Kidney (tissue), 14 donors: ENCODE measurements around the gene GMPR2. TPM values are rescaled to one million over a fixed set of nuclear protein-coding genes. Genes with fewer than 3 reads are reported as not detected.

Source experiments
- DNase-seq, 5 donors: peaks; one replicate each; pipeline ENCODE4 v3.0.0-alpha.2; 2013 to 2020
- FAIRE-seq: peaks from 2 replicates; lab custom pipeline; 2012; peaks lifted over from hg19 to GRCh38; lab: Jason Lieb, UNC
- H3K27ac ChIP-seq, 2 donors: one replicate each; pipeline ENCODE4 v1.7.0; 2013; ENCODE audit warnings: low read depth in 2 of 2, low read length in 2 of 2, inconsistent platforms in 1 of 2
- H3K27me3 ChIP-seq: one replicate; pipeline ENCODE4 v1.7.1; 2013; ENCODE audit warnings: low read length, inconsistent platforms; ENCODE audit not compliant: control insufficient read depth, insufficient read depth
- H3K36me3 ChIP-seq, 3 donors: one replicate each; pipeline versions ENCODE4 v1.7.0 to v1.7.1; 2013; ENCODE audit warnings: low read length in 3 of 3, control low read depth in 1 of 3, inconsistent platforms in 1 of 3; ENCODE audit not compliant: insufficient read depth in 3 of 3, control insufficient read depth in 2 of 3
- H3K4me1 ChIP-seq, 3 donors: one replicate each; pipeline versions ENCODE4 v1.7.0 to v1.7.1; 2013; ENCODE audit warnings: low read length in 3 of 3, inconsistent platforms in 1 of 3, low read depth in 1 of 3; ENCODE audit not compliant: control insufficient read depth in 2 of 3, insufficient read depth in 2 of 3
- H3K4me3 ChIP-seq, 3 donors: one replicate each; pipeline versions ENCODE4 v1.7.0 to v1.8.1; 2013; ENCODE audit warnings: low read length in 3 of 3, control low read depth in 1 of 3, inconsistent platforms in 1 of 3
- H3K9ac ChIP-seq, 3 donors: one replicate each; pipeline versions ENCODE4 v1.7.0 to v1.7.1; 2013; ENCODE audit warnings: low read length in 3 of 3, control low read depth in 1 of 3, inconsistent platforms in 1 of 3
- H3K9me3 ChIP-seq, 3 donors: one replicate each; pipeline versions ENCODE4 v1.7.0 to v1.7.1; 2013; ENCODE audit warnings: low read length in 3 of 3, control low read depth in 1 of 3, inconsistent platforms in 1 of 3; ENCODE audit not compliant: control insufficient read depth in 2 of 3, insufficient read depth in 1 of 3
- intact Hi-C: fragments of 100-400 bp; cut with DNase I; formaldehyde crosslinking; loops from one replicate; pipeline ENCODE4 v1.11.1; 2022
- polyA plus RNA-seq: library from polyadenylated mRNA; stranded (reverse); fragments of 350-450 nt; fragmentation: Illumina TruSeq; extraction: RNeasy Lipid Tissue Mini Kit (QIAGEN cat#74804); gene quantifications from one replicate; pipeline ENCODE4 v1.2.3, GENCODE V29; 2014; ENCODE audit warnings: low read depth, low replicate concordance; ENCODE audit not compliant: insufficient read depth
- total RNA-seq: library from RNA; stranded (reverse); fragmentation: NEBNext Ultra II Directional; extraction: Animal tissue kit (Norgen Biotek cat#: 25700); gene quantifications from one replicate; pipeline ENCODE4 v1.2.1, GENCODE V29; 2021
- TF ChIP-seq, protein P1 (sequence below): IDR thresholded peaks from 3 replicates; pipeline ENCODE4 v1.5.1; 2012; ENCODE audit warnings: mild to moderate bottlenecking, moderate library complexity, borderline replicate concordance; ENCODE audit not compliant: insufficient read depth; ENCODE audit errors: extremely low read depth
- donor health status: control.
- donor health status: control.
- donor health status: control.
- donor health status: control.
- donor health status: control.
- donor health status: DM: yes; HTN: yes; CAD: no.
- donor health status: Normal renal cell carcinoma (clear cell type).

GMPR2 gene
- total and polyA plus RNA-seq, 2 donors from 2014 or later, result 75.0 to 92.5 TPM

DNA sequence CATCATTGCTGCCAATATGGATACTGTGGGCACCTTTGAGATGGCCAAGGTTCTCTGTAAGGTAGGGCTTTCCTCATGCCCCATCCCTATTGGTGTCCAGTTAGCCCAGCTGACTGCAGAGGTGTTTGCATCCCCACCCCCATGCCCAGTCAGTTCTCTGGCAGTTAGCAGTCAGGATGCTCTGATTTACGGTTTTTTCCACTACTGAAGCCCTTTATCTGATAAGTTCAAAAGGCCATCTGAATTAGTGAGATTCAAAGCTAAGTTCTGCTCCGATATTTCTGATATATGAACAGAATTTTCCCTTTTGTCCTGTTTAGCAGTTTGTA is 773 bp downstream of the GMPR2 start:
- H3K27ac ChIP-seq, result no peak overlapping the region
- peak overlapping the region; percentile 84 to 94 (median 92) for H3K9ac ChIP-seq
- TF ChIP-seq, protein P1, sequence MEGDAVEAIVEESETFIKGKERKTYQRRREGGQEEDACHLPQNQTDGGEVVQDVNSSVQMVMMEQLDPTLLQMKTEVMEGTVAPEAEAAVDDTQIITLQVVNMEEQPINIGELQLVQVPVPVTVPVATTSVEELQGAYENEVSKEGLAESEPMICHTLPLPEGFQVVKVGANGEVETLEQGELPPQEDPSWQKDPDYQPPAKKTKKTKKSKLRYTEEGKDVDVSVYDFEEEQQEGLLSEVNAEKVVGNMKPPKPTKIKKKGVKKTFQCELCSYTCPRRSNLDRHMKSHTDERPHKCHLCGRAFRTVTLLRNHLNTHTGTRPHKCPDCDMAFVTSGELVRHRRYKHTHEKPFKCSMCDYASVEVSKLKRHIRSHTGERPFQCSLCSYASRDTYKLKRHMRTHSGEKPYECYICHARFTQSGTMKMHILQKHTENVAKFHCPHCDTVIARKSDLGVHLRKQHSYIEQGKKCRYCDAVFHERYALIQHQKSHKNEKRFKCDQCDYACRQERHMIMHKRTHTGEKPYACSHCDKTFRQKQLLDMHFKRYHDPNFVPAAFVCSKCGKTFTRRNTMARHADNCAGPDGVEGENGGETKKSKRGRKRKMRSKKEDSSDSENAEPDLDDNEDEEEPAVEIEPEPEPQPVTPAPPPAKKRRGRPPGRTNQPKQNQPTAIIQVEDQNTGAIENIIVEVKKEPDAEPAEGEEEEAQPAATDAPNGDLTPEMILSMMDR, result no peak
- intact Hi-C loops, result no loop called here
- FAIRE-seq (no peak), DNase-seq (no peak)
- H3K36me3 ChIP-seq, result peaks cover 8 to 25% (median 21%) of the 10 kb centered on the region in 3 donors
- peaks cover 0 to 25% (median 13%) of the 10 kb centered on the region in 3 donors for H3K4me1 ChIP-seq
- no peaks in the 10 kb centered on the region for H3K9me3 ChIP-seq
- peak overlapping the region; percentile 86 to 96 (median 96) for H3K4me3 ChIP-seq
- H3K27me3 ChIP-seq, result no peaks in the 10 kb centered on the region

DNA sequence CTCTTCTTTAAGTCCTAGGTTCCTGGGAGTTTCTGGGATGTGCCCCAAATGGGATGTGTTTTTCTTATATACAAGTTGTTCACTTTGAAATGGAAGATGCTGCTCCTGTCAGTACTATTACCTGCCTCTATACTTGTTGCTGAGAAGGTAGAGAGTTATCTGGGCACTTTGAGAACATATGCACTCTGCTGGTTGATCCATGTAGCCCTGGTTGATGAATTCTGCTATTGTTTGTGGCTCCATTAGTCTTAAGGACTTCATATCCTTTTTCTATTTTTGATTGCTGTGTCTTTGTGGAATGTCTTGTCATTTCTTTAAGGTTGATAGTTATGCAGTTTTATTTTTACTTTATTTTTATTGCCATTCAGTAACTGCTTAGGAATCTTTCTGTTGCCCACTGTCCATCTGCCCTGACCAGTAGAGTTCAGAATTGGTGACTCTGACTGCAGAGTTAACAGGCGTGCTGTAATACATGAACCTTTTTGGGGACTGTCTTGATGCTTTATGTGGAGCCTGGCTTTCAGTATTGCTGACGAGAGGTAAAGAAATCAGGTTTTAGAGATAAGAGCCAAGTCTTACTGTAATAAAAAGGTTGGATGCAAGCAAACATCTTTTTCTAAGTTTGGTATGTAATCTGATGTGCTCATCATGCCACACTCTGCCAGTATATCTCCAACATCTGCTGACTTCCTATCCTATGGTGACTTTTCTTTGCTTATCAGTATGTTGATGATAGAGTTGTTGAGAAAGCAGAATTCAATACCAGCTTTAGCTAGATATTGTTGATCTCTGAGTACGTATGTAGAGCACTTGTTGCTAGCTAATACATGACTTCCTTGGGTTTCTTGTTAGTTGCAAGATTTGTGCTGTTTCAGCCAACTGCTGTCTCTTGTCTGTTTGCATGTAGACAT is 1.6 kb downstream of the GMPR2 start:
- Histone ChIP-seq H3K27me3 (no peaks in the 10 kb centered on the region), H3K27ac (no peak overlapping the region), H3K36me3 (peaks cover 8 to 32% (median 26%) of the 10 kb centered on the region in 3 donors), H3K9ac (no peak overlapping the region), H3K4me3 (no peak overlapping the region), H3K4me1 (peaks cover 0 to 25% (median 13%) of the 10 kb centered on the region in 3 donors), H3K9me3 (no peaks in the 10 kb centered on the region)
- intact Hi-C loops, result no loop called here
- DNase-seq, result no peak
- no peak for FAIRE-seq
- TF ChIP-seq, protein P1, result no peak

DNA sequence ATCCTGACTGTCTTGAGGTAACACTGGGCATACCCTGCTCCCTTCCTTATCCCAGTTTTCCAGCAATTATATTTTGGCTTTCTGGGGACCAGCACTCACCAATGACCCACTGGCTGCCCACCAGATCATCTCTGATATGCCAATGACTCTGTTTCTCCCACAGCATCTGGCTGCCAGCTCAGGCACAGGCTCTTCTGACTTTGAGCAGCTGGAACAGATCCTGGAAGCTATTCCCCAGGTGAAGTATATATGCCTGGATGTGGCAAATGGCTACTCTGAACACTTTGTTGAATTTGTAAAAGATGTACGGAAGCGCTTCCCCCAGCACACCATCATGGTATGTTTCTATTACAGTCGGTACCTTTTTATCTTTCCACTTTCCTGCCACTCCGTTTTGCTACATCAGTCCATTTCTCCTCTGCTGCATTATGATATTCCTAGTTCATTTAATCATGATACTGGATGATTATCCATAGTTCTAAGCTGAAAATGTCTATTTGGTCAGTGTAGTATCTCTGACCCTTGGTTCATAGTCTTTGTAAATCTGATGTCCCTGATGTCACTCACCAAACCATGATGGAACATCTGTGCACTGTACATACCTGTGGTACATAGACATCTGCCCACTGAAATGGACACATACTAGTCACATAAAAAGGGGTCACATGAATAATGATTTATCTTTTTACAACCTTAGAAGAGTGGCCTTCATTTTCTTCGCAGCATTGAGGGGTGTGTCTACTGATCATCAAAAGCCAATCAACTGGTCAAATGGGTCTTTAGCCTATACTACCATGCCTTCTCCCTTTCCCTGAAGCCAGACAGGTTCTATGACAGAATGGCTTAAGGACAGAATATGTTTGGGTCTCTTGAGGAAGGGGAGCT is 3.3 kb downstream of the GMPR2 start:
- no peaks in the 10 kb centered on the region for H3K9me3 ChIP-seq
- no peak overlapping the region for H3K27ac ChIP-seq
- FAIRE-seq (no peak), DNase-seq (no peak)
- no peak overlapping the region for H3K9ac ChIP-seq
- H3K4me3 ChIP-seq, result no peak overlapping the region
- intact Hi-C loops, result no loop called here
- peaks cover 8 to 48% (median 41%) of the 10 kb centered on the region in 3 donors for H3K36me3 ChIP-seq
- TF ChIP-seq, protein P1, result no peak
- H3K4me1 ChIP-seq, result peaks cover 0 to 38% (median 26%) of the 10 kb centered on the region in 3 donors
- no peaks in the 10 kb centered on the region for H3K27me3 ChIP-seq
